Heart right ventricle (tissue), 16 donors: Measurements from ENCODE around the gene TTLL5. TPM values are rescaled to one million over a fixed set of nuclear protein-coding genes. Genes with fewer than 3 reads are reported as not detected.

Experiments
- ATAC-seq, 8 donors: fragments of 200-7000 bp; cut with Tn5 transposase; one replicate each; pipeline ENCODE4 v1.9.1; 2020; ENCODE audit warnings: mild to moderate bottlenecking in 8 of 8, moderate library complexity in 8 of 8, moderate number of reproducible peaks in 1 of 8
- DNase-seq, 2 donors: peaks; one replicate each; pipeline ENCODE4 v3.0.0-alpha.2; 2020
- H3K27ac ChIP-seq, 10 donors: fragments of 200-600 bp; sonication (generic) in 2 of 10; one replicate each; pipeline versions ENCODE4 v1.5.0 to v1.8.0; 2020 to 2022; ENCODE audit warnings: mild to moderate bottlenecking in 3 of 10
- H3K27me3 ChIP-seq, 7 donors: fragments of 200-600 bp; one replicate each; pipeline ENCODE4 v1.8.0; 2021 to 2022; ENCODE audit warnings: mild to moderate bottlenecking in 2 of 7
- H3K36me3 ChIP-seq, 9 donors: fragments of 200-600 bp; sonication (generic) in 1 of 9; one replicate each; pipeline versions ENCODE4 v1.5.0 to v1.8.0; 2020 to 2022; ENCODE audit warnings: mild to moderate bottlenecking in 2 of 9
- H3K4me1 ChIP-seq, 9 donors: fragments of 200-600 bp; sonication (generic) in 1 of 9; one replicate each; pipeline versions ENCODE4 v1.5.0 to v1.8.0; 2020 to 2022; ENCODE audit warnings: mild to moderate bottlenecking in 4 of 9
- H3K4me3 ChIP-seq, 10 donors: fragments of 200-600 bp; sonication (generic) in 2 of 10; one replicate each; pipeline versions ENCODE4 v1.5.0 to v1.8.0; 2020 to 2022; ENCODE audit warnings: mild to moderate bottlenecking in 7 of 10, moderate library complexity in 2 of 10
- H3K9me3 ChIP-seq, 11 donors: fragments of 200-600 bp in 10 of 11; sonication (generic) in 2 of 11; one replicate each; pipeline versions ENCODE4 v1.5.0 to v1.8.0; 2013 to 2022; ENCODE audit warnings: mild to moderate bottlenecking in 2 of 11, control low read depth in 1 of 11, moderate library complexity in 1 of 11
- CTCF ChIP-seq, 9 donors: fragments of 200-600 bp; sonication (generic) in 2 of 9; IDR thresholded peaks; one replicate each; pipeline versions ENCODE4 v1.5.0 to v1.8.0; 2021 to 2022; ENCODE audit warnings: antibody characterized with exemption in 9 of 9, mild to moderate bottlenecking in 5 of 9, moderate library complexity in 1 of 9
- WGBS, 2 donors: extraction: QIAGEN DNeasy Blood & Tissue Kit; methylation state at CpG; one replicate each; pipeline ENCODE4 v1.1.7; 2013; ENCODE audit warnings: inconsistent platforms in 1 of 2; 5-methylcytosine and 5-hydroxymethylcytosine counted together
- intact Hi-C, 10 donors: fragments of 100-400 bp; cut with DNase I; formaldehyde crosslinking; loops; one replicate each; pipeline versions ENCODE4 v1.11.1 to v1.14.2; 2022
- polyA plus RNA-seq, 2 donors: library from polyadenylated mRNA; stranded (reverse); fragments of 200-250 nt; gene quantifications; one replicate each; pipeline ENCODE4 v1.2.3, GENCODE V29; 2013
- total RNA-seq, 10 donors: library from RNA; stranded (reverse); fragmentation: NEBNext Ultra II Directional in 3 of 10; extraction: Animal tissue kit (Norgen Biotek cat#: 25700) in 3 of 10; gene quantifications; one replicate each; pipeline versions ENCODE4 v1.2.1 to v1.2.4, GENCODE V29; 2021 to 2023
- donor health status: Arrhythmogenic right ventricular cardiomyopathy.
- donor health status: ischemic (EF 13 %, LVEDD 7.1; RV severe dilation, severe dysfunction).
- donor health status: healthy with polysubstance abuse.
- donor health status: DM: no; HTN: yes; CAD: no.
- donor health status: DM: no; HTN: no; CAD: no.
- donor health status: ischemic (EF 25% LVEDD 6.9; RV normal size, moderate dysfunction).
- donor health status: ischemic (EF 25% LVEDD 5.7; RV mildly dilated, moderate dysfunction).
- donor health status: healthy.
- donor health status: DM: yes; HTN: yes; CAD: no.
- donor health status: Ischemic cardiomyopathy.
- donor health status: ischemic (EF 35%, LVEDD 5.7; RV mildly dilated, moderate dysfunction).
- donor health status: nonischemic (EF 11% LVEDD 7.7; RV severe dilation, severe dysfunction).
- donor health status: DM: yes; HTN: yes; CAD: no.
- donor health status: PGD.
- donor health status: ischemic (EF 29% LVEDD 5.4; RV normal size, mild dysfunction).
- donor health status: nonischemic (EF 23%, LVEDD 6.1; RV moderate dilation, normal function).

The TTLL5 gene
- total and polyA plus RNA-seq, 12 donors, result 5.6 to 24.7 (median 17.6) TPM

GRCh38 chr14:75858362-75858761 is 197.3 kb downstream of the TTLL5 start:
- DNase-seq (no peak), ATAC-seq (no peak)
- no peak for TF ChIP-seq CTCF (IDR thresholded peaks at IDR 0.05)
- Histone ChIP-seq H3K27ac (no peak overlapping the region), H3K36me3 (peaks cover 0 to 12% (median 0%) of the 10 kb centered on the region in 9 donors), H3K9me3 (no peaks in the 10 kb centered on the region), H3K4me3 (no peak overlapping the region), H3K4me1 (peaks cover 0 to 16% (median 10%) of the 10 kb centered on the region in 9 donors), H3K27me3 (no peaks in the 10 kb centered on the region)
- intact Hi-C loops, result no loop called here
- 91 to 97% methylated on average over 2 of the region's 2 CpGs for WGBS, 2 donors

DNA sequence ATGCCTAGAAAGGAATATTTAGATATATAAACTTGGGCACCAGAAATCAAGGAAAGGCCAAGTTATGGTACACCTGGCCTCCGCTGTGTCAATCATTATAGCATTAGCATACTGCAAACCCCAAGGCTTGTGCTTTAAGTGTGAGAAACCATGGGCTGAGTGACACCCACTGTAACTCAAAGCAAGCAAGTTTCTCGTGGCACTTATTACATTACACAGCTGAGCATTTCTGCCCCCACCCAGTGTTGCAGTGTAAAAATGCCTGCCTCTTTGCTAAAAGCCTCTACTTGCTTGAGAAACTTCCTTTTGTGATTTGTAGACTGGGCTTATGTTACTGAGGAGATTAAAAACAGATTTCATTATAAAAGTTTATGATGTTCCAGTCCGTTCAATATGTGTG is 198.7 kb downstream of the TTLL5 start:
- no peak for DNase-seq
- TF ChIP-seq CTCF (IDR thresholded peaks at IDR 0.05), result no peak
- H3K36me3 ChIP-seq, result peaks cover 0 to 12% (median 0%) of the 10 kb centered on the region in 9 donors
- 86 to 90% methylated on average over 3 of the region's 3 CpGs for WGBS, 2 donors
- H3K4me3 ChIP-seq, result no peak overlapping the region
- no peak for ATAC-seq
- no peaks in the 10 kb centered on the region for H3K27me3 ChIP-seq
- peaks cover 0 to 16% (median 10%) of the 10 kb centered on the region in 9 donors for H3K4me1 ChIP-seq
- no peaks in the 10 kb centered on the region for H3K9me3 ChIP-seq
- no peak overlapping the region for H3K27ac ChIP-seq
- intact Hi-C loops, result loop anchor here in 2 of 10 donors (10.0 kb wide), 2 partner anchors 55 to 155 kb away; no protein-coding TSS in a partner anchor

DNA sequence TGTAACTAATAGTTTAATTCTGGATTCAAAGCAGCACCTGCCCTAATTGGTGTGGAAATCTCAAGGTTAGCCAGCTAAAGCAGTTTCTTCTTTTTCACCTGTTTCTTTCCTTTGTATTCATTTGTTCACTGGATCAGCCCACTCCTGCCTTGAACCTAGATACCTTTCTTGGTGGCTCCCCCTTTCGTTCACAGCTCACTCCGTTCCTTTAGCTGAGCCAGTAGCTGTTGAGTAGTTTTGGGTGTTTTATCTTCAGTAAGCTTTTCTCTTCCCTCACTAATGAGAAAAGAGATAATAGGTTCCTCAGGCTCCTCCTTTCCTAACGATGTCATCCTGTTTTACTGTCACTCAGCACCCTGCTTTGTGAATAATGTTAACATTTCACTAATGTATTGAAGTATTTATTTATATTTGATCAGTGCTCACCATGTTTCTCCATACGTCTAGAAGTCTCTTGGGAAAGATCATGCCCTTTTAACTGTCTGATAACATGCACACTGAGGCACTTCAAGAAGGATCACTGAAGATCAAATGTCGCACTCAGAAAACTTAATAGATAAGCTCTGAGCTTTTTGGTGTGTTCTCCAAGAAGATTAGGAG is 199.6 kb downstream of the TTLL5 start:
- Histone ChIP-seq H3K36me3 (peaks cover 0 to 10% (median 0%) of the 10 kb centered on the region in 9 donors), H3K9me3 (no peaks in the 10 kb centered on the region), H3K4me3 (no peak overlapping the region), H3K4me1 (peaks cover 0 to 16% (median 10%) of the 10 kb centered on the region in 9 donors), H3K27ac (peak overlapping the region in 1 of 10 donors; percentile 48), H3K27me3 (no peaks in the 10 kb centered on the region)
- DNase-seq, result no peak
- 62 to 71% methylated on average over 5 of the region's 5 CpGs for WGBS, 2 donors
- no peak for ATAC-seq
- intact Hi-C loops, result loop anchor here in 2 of 10 donors (10.0 kb wide), 2 partner anchors 56 to 156 kb away; no protein-coding TSS in a partner anchor
- no peak for TF ChIP-seq CTCF (IDR thresholded peaks at IDR 0.05)

DNA sequence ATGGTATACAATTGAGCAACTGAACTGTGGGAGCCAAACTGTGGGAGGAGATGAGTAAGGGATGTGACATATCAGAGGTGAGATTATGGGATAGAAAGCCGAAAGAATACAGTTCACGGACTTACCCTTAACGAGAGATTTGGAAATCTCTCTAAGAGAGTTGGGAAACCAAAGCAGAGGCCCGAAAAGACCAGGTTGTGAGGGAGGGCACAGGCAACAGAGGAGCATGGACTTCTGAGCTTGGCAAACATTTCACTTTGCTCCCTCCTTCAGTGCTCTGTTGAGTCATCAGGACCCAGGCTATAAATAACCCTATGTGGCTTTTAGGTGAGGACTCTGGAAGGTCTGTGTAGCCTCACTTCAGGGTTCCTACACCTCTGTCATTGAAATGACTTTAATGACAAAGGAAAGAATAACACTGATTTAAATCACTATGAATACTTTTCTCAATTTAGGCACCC is 200.1 kb downstream of the TTLL5 start:
- Histone ChIP-seq H3K36me3 (peaks cover 0 to 7% (median 0%) of the 10 kb centered on the region in 9 donors), H3K4me3 (no peak overlapping the region), H3K4me1 (peaks cover 0 to 19% (median 10%) of the 10 kb centered on the region in 9 donors), H3K27me3 (no peaks in the 10 kb centered on the region), H3K9me3 (no peaks in the 10 kb centered on the region), H3K27ac (peak overlapping the region in 4 of 10 donors; percentile 18 to 48 (median 32))
- peak in 7 of 8 donors; percentile 55 to 99 (median 85) for ATAC-seq
- intact Hi-C loops, result loop anchor here in 2 of 10 donors (10.0 kb wide), 2 partner anchors 56 to 156 kb away; no protein-coding TSS in a partner anchor
- no peak for DNase-seq
- no peak for TF ChIP-seq CTCF (IDR thresholded peaks at IDR 0.05)
- 46 to 65% methylated on average over 4 of the region's 4 CpGs for WGBS, 2 donors
